Cardiac muscle cell (in vitro differentiated cells and primary cell): ENCODE results near the gene GLIPR1. TPM values are rescaled to one million over a fixed set of nuclear protein-coding genes. Genes with fewer than 3 reads are reported as not detected.
"Not testable (repeated sequence)": the region's sequence is repeated elsewhere in the genome, so short reads cannot be mapped to it uniquely, and the experiment has no call there.

Experiments used
- DNase-seq, 2 donors: peaks; one replicate each; pipeline versions ENCODE4 v3.0.0 to v3.0.0-alpha.2; 2010 to 2017; ENCODE audit warnings: low read depth in 1 of 2, low spot score in 1 of 2
- H3K27ac ChIP-seq: fragments of 200-600 bp; sonication (generic); 2 replicates; pipeline ENCODE4 v1.5.1; 2016
- H3K27me3 ChIP-seq: fragments of 200-600 bp; sonication (generic); 2 replicates; pipeline ENCODE4 v1.6.0; 2016; ENCODE audit warnings: control low read depth
- H3K36me3 ChIP-seq: fragments of 200-600 bp; sonication (generic); 2 replicates; pipeline ENCODE4 v1.5.1; 2016; ENCODE audit warnings: control low read depth
- H3K4me1 ChIP-seq: fragments of 200-600 bp; sonication (generic); 2 replicates; pipeline ENCODE4 v1.8.1; 2017; ENCODE audit warnings: low read depth, mild to moderate bottlenecking, mixed run types
- H3K4me3 ChIP-seq: fragments of 200-600 bp; sonication (generic); 2 replicates; pipeline ENCODE4 v1.5.1; 2016; ENCODE audit warnings: mild to moderate bottlenecking
- H3K9me3 ChIP-seq: fragments of 200-600 bp; sonication (generic); 2 replicates; pipeline ENCODE4 v1.5.1; 2017; ENCODE audit warnings: low read depth, mild to moderate bottlenecking, control low read depth
- polyA plus RNA-seq: library from polyadenylated mRNA; unstranded; fragments of >200 nt; fragmentation: Nextera tagmentation; extraction: Ambion mirVana; gene quantifications from 2 replicates; pipeline ENCODE4 v1.2.1, GENCODE V29; 2016
- total RNA-seq: library from RNA; depleted of rRNA; stranded (reverse); fragments of >200 nt; gene quantifications from 2 replicates; pipeline ENCODE4 v1.2.3, GENCODE V29; 2016
- TF ChIP-seq, protein P1 (sequence below): IDR thresholded peaks from 2 replicates; pipeline ENCODE4 v1.5.1; 2012; ENCODE audit warnings: low read depth, mild to moderate bottlenecking, low read length

GLIPR1 gene
- total and polyA plus RNA-seq, 2 experiments from 2014 or later: 0.03 to 0.62 TPM

DNA sequence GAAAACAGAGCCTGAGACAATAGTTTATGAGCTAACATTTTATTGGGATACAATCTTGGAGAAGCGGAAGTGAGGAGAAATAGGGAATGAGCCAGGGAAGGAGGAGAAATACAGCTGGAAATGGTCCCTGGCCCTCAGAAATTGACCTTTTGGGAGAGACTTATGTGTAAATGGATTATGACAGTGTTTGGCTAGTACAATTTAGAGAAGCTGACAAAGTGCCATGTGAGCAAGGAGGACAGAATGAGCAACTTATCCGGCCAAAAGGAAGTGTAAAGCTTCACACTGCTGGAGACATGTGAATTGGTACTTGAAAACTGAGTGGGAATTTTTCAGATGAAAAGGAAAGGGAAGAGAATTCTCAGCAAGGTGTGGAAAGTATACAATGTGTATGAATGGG is 2.9 kb downstream of the GLIPR1 start:
- Histone ChIP-seq H3K36me3 (no peaks in the 10 kb centered on the region), H3K27me3 (no peaks in the 10 kb centered on the region), H3K9me3 (no peaks in the 10 kb centered on the region), H3K4me1 (no peaks in the 10 kb centered on the region), H3K4me3 (no peak overlapping the region), H3K27ac (no peak overlapping the region)
- TF ChIP-seq, protein P1, sequence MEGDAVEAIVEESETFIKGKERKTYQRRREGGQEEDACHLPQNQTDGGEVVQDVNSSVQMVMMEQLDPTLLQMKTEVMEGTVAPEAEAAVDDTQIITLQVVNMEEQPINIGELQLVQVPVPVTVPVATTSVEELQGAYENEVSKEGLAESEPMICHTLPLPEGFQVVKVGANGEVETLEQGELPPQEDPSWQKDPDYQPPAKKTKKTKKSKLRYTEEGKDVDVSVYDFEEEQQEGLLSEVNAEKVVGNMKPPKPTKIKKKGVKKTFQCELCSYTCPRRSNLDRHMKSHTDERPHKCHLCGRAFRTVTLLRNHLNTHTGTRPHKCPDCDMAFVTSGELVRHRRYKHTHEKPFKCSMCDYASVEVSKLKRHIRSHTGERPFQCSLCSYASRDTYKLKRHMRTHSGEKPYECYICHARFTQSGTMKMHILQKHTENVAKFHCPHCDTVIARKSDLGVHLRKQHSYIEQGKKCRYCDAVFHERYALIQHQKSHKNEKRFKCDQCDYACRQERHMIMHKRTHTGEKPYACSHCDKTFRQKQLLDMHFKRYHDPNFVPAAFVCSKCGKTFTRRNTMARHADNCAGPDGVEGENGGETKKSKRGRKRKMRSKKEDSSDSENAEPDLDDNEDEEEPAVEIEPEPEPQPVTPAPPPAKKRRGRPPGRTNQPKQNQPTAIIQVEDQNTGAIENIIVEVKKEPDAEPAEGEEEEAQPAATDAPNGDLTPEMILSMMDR: no peak
- peak in 1 of 2 donors; percentile 21 for DNase-seq

DNA sequence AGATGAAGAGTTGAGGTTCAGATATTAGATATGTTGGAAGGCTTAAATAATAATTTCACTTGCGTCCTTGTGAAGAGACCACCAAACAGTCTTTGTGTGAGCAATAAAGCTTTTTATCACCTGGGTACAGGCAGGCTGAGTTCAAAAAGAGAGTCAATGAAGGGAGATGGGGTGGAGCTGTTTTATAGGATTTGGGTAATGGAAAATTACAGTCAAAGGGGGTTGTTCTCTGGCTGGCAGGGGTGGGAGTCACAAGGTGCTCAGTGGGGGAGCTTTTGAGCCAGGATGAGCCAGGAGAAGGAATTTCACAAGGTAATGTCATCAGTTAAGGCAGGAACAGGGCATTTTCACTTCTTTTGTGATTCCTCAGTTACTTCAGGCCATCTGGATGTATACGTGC is 3.9 kb downstream of the GLIPR1 start:
- not testable (repeated sequence) for H3K27ac ChIP-seq, H3K9me3 ChIP-seq, H3K4me3 ChIP-seq, H3K4me1 ChIP-seq, H3K27me3 ChIP-seq, H3K36me3 ChIP-seq, DNase-seq

DNA sequence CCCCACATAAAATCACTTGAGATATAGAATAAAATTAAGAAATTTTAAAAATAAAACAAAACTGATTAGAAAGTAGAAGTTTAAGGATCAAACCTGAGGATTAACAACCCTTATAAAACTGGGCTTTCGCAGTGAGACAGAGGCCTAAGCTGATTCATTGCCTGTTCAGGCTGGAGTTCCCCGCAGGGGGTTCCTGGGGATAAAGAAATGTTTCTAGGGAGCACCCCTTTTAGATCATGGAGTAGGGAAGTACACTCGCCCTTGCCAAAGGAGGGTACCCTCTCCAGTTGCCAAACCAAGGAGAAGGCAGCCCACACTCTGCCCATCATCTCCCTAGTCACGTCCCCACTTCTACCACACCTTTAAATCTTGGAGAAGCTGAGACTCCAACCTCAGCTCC is 6.8 kb downstream of the GLIPR1 start:
- H3K4me1 ChIP-seq: no peaks in the 10 kb centered on the region
- no peak overlapping the region for H3K27ac ChIP-seq
- H3K27me3 ChIP-seq: no peaks in the 10 kb centered on the region
- H3K4me3 ChIP-seq: no peak overlapping the region
- H3K9me3 ChIP-seq: no peaks in the 10 kb centered on the region
- TF ChIP-seq, protein P1: no peak
- DNase-seq: no peak
- H3K36me3 ChIP-seq: no peaks in the 10 kb centered on the region

DNA sequence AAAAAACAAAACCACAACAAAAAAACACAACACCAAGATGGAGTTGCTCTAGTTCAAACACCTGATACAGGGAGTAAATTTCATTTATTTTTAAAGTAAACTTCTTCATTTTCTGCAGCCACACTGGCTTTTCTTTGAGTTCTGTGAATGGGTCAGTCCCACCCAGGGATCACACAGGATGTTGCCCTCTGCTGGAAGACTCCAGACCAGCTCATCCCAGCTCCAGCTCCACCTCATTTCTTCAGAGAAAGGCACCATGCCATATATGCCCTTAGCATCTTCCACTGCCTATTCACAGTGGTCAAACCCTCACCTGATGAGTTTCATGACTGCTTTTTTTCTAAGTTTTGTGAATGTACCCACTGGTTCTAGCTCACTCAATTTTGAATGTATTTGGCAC is 8.0 kb downstream of the GLIPR1 start:
- TF ChIP-seq, protein P1: peak; percentile 61
- no peak overlapping the region for H3K4me3 ChIP-seq
- H3K4me1 ChIP-seq: no peaks in the 10 kb centered on the region
- H3K36me3 ChIP-seq: no peaks in the 10 kb centered on the region
- no peaks in the 10 kb centered on the region for H3K9me3 ChIP-seq
- no peak overlapping the region for H3K27ac ChIP-seq
- DNase-seq: peak; percentile 17 to 70
- H3K27me3 ChIP-seq: no peaks in the 10 kb centered on the region

DNA sequence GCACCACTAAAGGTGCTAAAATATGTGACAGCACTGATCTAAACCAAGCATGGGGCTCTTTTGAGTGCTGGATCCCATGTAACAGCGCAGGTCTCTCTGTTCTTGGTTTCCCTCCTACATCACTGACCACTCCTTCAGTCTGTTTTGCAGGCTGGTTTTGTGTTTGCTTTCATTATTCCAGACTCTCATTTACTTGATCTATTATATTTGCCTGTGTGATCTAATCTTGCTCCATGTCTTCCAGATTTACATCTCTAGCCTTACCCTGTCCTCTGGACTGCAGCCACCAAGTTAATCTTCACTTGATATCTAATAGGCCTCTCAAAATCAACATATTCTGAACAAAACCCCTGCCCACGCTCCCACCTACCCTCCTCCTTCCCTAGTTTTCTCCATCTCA is 8.6 kb downstream of the GLIPR1 start:
- Histone ChIP-seq H3K4me1 (no peaks in the 10 kb centered on the region), H3K9me3 (no peaks in the 10 kb centered on the region), H3K27ac (no peak overlapping the region), H3K36me3 (no peaks in the 10 kb centered on the region), H3K4me3 (no peak overlapping the region), H3K27me3 (no peaks in the 10 kb centered on the region)
- no peak for DNase-seq
- TF ChIP-seq, protein P1: no peak

DNA sequence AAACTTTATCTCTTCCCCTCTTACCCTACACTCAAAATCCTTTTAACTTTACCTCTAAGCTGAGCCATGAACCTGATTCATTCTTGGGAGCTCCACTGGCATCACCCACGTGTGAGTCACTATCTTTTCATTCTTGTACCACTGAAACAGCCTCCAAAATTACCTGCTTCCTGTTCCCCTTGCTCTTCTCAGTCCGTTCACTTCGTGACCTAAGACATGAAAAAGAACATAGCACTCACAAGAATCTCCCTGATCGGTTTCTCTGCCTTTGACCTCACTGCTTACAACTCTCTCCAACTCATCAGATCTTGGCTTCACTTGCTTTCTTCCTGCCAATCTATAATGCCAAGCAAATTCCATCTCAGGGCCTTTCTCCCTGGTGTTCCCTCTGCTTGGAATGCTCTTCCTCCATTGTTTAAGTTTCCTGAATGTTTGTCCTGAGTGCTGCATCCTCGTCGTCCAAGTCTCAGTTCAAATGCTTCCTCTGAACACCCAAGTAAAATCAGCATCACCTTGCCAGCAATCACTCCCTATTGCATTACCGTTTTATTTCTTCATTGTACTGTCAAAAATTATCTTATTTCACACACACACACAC is 9.2 kb downstream of the GLIPR1 start:
- DNase-seq: peak in 1 of 2 donors; percentile 21
- Histone ChIP-seq H3K27me3 (no peaks in the 10 kb centered on the region), H3K36me3 (no peaks in the 10 kb centered on the region), H3K27ac (peak overlapping the region; percentile 30), H3K4me3 (no peak overlapping the region), H3K4me1 (no peaks in the 10 kb centered on the region), H3K9me3 (no peaks in the 10 kb centered on the region)
- TF ChIP-seq, protein P1: no peak
